HepG2 (cell line): Measurements from ENCODE around the gene LRIG1. TPM values are rescaled to one million over a fixed set of nuclear protein-coding genes. Genes with fewer than 3 reads are reported as not detected.

ENCODE experiments used
- CREM ChIP-seq, 2 experiments: sonication (generic) in 1 of 2; formaldehyde crosslinking in 1 of 2; IDR thresholded peaks; 2 replicates each; pipeline versions ENCODE4 v1.4.0 to v1.6.1; 2016 to 2020; ENCODE audit warnings: antibody characterized with exemption in 1 of 2, mild to moderate bottlenecking in 1 of 2, missing genetic modification reagents in 1 of 2
- FOXM1 ChIP-seq: sonication (generic); formaldehyde crosslinking; IDR thresholded peaks from 2 replicates; pipeline ENCODE4 v1.5.0; 2020; ENCODE audit warnings: missing genetic modification reagents
- HES4 ChIP-seq: sonication (generic); formaldehyde crosslinking; IDR thresholded peaks from 2 replicates; pipeline ENCODE4 v1.9.0; 2021; ENCODE audit warnings: mild to moderate bottlenecking, missing genetic modification reagents, borderline replicate concordance
- IKZF1 ChIP-seq: fragments of 450-650 bp; IDR thresholded peaks from 2 replicates; pipeline ENCODE4 v1.7.1; 2016
- JARID2 ChIP-seq: sonication (generic); formaldehyde crosslinking; IDR thresholded peaks from 2 replicates; pipeline ENCODE4 v1.8.1; 2023; ENCODE audit warnings: missing genetic modification reagents, inconsistent platforms; ENCODE audit not compliant: insufficient replicate concordance
- JUND ChIP-seq: sonication (generic); formaldehyde crosslinking; IDR thresholded peaks from 2 replicates; pipeline ENCODE4 v1.8.0; 2022; ENCODE audit warnings: mild to moderate bottlenecking, missing genetic modification reagents
- KDM3A ChIP-seq: IDR thresholded peaks from 2 replicates; pipeline ENCODE4 v1.6.1; 2018; ENCODE audit warnings: low read depth, missing compliant biosample characterization
- MED8 ChIP-seq: sonication (generic); formaldehyde crosslinking; IDR thresholded peaks from 2 replicates; pipeline ENCODE4 v1.8.1; 2023; ENCODE audit warnings: mild to moderate bottlenecking, missing genetic modification reagents; ENCODE audit not compliant: insufficient replicate concordance
- NKX3-1 ChIP-seq: sonication (generic); formaldehyde crosslinking; IDR thresholded peaks from 2 replicates; pipeline ENCODE4 v1.5.0; 2020; ENCODE audit warnings: missing genetic modification reagents
- PHF8 ChIP-seq: sonication (generic); formaldehyde crosslinking; IDR thresholded peaks from 2 replicates; pipeline ENCODE4 v1.5.0; 2020; ENCODE audit warnings: missing genetic modification reagents
- SAP130 ChIP-seq: IDR thresholded peaks from 2 replicates; pipeline ENCODE4 v1.6.1; 2016; ENCODE audit warnings: low read depth
- SP1 ChIP-seq, 2 experiments: fragments of 450-650 bp in 1 of 2; sonication (generic) in 1 of 2; formaldehyde crosslinking in 1 of 2; IDR thresholded peaks; 2 replicates each; pipeline versions ENCODE4 v1.4.0 to v1.6.1; 2016 to 2020; ENCODE audit warnings: missing genetic modification reagents in 1 of 2
- ZBTB21 ChIP-seq: sonication (generic); formaldehyde crosslinking; IDR thresholded peaks from 2 replicates; pipeline ENCODE4 v1.4.0; 2020; ENCODE audit warnings: missing genetic modification reagents
- ZBTB40 ChIP-seq, 2 experiments: fragments of 450-650 bp in 1 of 2; sonication (generic) in 1 of 2; formaldehyde crosslinking in 1 of 2; IDR thresholded peaks; 2 replicates each; pipeline versions ENCODE4 v1.6.1 to v1.8.0; 2016 to 2022; ENCODE audit warnings: antibody characterized with exemption in 1 of 2, mild to moderate bottlenecking in 1 of 2, missing genetic modification reagents in 1 of 2
- ZNF232 ChIP-seq: sonication (generic); formaldehyde crosslinking; IDR thresholded peaks from 2 replicates; pipeline ENCODE4 v1.4.0; 2020; ENCODE audit warnings: missing genetic modification reagents, borderline replicate concordance
- ZNF766 ChIP-seq: sonication (generic); formaldehyde crosslinking; IDR thresholded peaks from 2 replicates; pipeline ENCODE4 v1.5.0; 2020; ENCODE audit warnings: missing genetic modification reagents, borderline replicate concordance
- ZSCAN20 ChIP-seq: sonication (generic); formaldehyde crosslinking; IDR thresholded peaks from 2 replicates; pipeline ENCODE4 v1.4.0; 2020; ENCODE audit warnings: missing genetic modification reagents, mild to moderate bottlenecking, borderline replicate concordance
- polyA plus RNA-seq, 8 experiments: library from polyadenylated mRNA; depleted of rRNA in 3 of 8; stranded (reverse) in 7 of 8; unstranded in 1 of 8; fragments of >200 nt; fragmentation: Illumina TruSeq in 4 of 8; extraction: Trizol in 4 of 8; gene quantifications; 2 replicates each; pipeline versions ENCODE4 v1.2.1 to v1.2.3, GENCODE V29; 2011 to 2016; ENCODE audit warnings: low read depth in 4 of 8, missing spikeins in 1 of 8, mixed read lengths in 1 of 8; ENCODE audit not compliant: insufficient read depth in 1 of 8
- total RNA-seq, 5 experiments: library from RNA; depleted of rRNA; stranded (reverse); fragments of >200 nt; fragmentation: Illumina TruSeq; extraction: Trizol; gene quantifications; 2 replicates each; pipeline ENCODE4 v1.2.3, GENCODE V29; 2016; ENCODE audit warnings: low read depth in 1 of 5

The LRIG1 gene
- total and polyA plus RNA-seq, 2 of the 13 experiments (the other 11 are each of a cell fraction or from before 2014, with no cell fraction given) = 17.8 to 24.8 TPM

- TF ChIP-seq HES4 (no peak), ZBTB21 (no peak), ZNF232 (peak; percentile 68; the same call in 1 of the 2 replicates), NKX3-1 (CRISPR knock-in tag) (peak; percentile 63; the same call in 1 of the 2 replicates), CREM (IDR thresholded peaks at IDR 0.05) (peak; percentile 76), CREM (CRISPR knock-in tag; IDR thresholded peaks at IDR 0.05) (no peak), PHF8 (CRISPR knock-in tag) (no peak), KDM3A (CRISPR knock-in tag) (0 out of 2 replicates have a peak, but pooled peaks have one; percentile 61), MED8 (CRISPR knock-in tag) (no peak), JUND (CRISPR knock-in tag) (no peak), SP1 (IDR thresholded peaks at IDR 0.05) (no peak), SP1 (CRISPR knock-in tag; IDR thresholded peaks at IDR 0.05) (0 out of 2 replicates have a peak, but pooled peaks have one; percentile 14), ZBTB40 (IDR thresholded peaks at IDR 0.05) (no peak), ZBTB40 (CRISPR knock-in tag; IDR thresholded peaks at IDR 0.05) (no peak), ZNF766 (CRISPR knock-in tag) (0 out of 2 replicates have a peak, but pooled peaks have one; percentile 26), FOXM1 (CRISPR knock-in tag) (no peak), IKZF1 (no peak), JARID2 (no peak), ZSCAN20 (peak; percentile 43), SAP130 (peak; percentile 67)
These were observed 37.7 kb downstream of the LRIG1 start (continued) for GRCh38 chr3:66463054-66463631.
